Measurements from ENCODE around the gene AGAP2.
A peak's percentile ranks its signal among the peaks of the same experiment; 100 is the strongest.
"Not testable (repeated sequence)": the region's sequence is repeated elsewhere in the genome, so short reads cannot be mapped to it uniquely, and the experiment has no call there.

Gene AGAP2

DNA sequence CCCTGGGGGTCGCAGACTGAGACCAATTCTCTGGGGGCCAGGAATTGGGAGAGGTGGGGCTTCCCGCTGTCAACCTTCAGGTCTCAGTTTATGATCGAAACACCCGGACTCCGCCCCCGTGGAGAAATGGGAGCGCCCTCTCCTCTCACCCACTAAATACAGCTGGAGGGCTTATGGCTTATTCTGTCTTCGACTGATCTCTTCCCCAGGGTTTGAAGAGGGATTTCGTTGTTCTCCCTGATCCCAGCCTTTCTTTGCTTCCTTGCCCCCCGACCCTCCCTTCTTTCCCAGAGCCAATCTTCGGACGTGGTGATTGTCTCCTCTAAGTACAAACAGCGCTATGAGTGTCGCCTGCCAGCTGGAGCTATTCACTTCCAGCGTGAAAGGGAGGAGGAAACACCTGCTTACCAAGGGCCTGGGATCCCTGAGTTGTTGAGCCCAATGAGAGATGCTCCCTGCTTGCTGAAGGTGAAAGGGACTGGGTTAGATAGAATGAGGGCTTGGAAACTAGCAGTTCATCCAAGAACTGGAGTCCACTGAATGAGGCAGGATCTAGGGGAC is 44.0 kb downstream of the AGAP2 start:
- ATAC-seq (no peak), DNase-seq (no peak)

DNA sequence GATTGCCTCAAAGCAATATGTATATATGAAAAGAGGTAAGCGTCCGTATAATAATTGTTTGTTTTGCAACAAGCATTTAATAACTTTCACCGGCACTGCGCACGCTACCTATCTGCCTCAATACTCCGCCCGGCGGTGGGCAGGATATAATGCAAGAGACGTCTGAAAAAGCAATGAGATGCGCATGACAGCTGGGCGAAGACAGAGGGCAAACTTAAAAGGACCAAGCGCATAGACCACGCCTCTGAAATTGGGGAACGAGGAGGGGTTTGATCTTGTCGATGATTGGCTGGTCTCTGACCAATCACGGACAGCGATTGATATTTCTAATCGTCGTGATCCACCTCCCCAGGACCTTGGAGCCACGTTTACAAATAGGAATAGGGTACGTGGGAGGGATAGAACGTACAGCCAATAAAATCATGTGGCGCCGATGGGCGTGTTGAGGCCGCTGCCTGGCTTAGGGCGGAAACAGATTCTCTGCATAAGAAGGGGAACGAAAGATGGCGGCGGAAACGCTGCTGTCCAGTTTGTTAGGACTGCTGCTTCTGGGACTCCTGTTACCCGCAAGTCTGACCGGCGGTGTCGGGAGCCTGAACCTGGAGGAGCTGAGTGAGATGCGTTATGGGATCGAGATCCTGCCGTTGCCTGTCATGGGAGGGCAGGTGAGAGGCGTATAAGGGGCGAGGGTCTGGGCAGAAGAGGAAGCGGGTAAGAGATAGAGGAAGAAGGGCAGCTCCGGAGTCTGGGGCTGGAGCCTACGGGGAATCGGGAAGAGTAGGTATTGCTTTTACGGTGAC is 44.7 kb downstream of the AGAP2 start, which contains the start of gene OS9:
TSS of gene OS9 (plus strand) at position 474 of the 800 bp plus-strand sequence. CDS start at position 504, 30 bp downstream.
- DNase-seq, result peak; percentile 91
- ATAC-seq, result peak; percentile 97

DNA sequence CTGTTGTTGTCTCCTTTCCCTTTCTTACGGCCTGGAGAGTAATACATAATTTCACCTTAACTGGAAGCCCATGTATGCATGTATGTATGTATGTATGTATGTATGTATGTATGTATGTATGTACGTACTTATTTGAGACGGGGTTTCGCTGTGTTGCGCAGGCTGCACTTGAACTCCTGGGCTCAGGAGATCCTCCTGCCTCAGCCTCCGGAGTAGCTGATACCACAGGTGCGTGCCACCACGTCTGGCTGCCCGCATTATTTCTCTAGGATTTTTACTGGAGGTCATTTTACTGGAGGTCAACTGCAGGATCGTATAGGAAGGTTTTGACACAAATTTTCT is 45.3 kb downstream of the AGAP2 start:
- ATAC-seq (no peak), DNase-seq (no peak)

DNA sequence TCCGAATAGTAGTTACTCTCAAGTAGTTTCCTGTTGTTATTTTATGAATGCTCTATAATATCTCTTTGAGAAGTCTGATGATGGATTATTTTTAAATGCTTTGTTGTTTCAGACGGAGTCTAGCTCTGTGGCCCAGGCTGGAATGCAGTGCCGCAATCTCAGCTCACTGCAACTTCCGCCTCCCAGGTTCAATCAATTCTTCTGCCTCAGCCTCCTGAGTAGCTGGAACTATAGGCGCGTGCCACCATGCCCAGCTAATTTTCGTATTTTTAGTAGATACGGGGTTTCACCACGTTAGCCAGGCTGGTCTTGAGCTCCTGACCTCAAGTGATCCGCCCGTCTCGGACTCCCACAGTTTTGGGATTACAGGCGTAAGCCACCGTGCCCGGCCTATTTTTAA is 46.0 kb downstream of the AGAP2 start:
- ATAC-seq (no peak), DNase-seq (no peak)

DNA sequence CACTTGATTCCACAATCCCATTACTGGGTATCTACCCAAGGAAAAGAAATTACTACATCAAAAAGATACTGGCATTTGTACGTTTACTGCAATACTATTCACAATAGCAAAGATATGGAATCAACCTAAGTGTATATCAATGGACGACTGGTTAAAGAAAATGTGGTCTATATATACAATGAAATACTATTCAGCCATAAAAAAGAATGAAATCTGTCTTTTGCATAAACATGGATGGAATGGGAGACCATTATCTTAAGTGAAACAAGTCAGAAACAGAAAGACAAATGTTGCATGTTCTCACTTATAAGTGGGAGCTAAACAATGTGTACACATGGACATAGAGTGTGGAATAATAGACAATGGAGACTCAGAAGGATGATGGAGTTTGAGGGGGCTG is 49.6 kb downstream of the AGAP2 start:
- DNase-seq, result no peak
- ATAC-seq, result no peak

DNA sequence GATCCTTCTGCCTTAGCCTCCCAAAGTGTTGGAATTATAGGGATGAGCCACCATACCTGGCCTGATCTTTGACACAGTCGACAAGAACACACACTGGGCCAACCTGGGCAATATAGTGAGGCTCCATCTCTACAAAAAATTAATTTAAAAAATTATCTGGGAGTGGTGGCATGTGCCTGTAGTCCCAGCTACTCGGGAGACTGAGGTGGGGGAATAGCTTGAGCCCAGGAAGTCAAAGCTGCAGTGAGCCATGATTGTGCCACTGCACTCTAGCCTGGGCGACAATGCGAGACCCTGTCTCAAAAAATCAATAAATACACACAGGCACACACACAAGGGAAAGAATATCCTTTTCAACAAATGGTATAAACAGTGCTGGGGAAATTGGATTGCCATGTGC is 50.7 kb downstream of the AGAP2 start:
- DNase-seq (no peak), ATAC-seq (no peak)

DNA sequence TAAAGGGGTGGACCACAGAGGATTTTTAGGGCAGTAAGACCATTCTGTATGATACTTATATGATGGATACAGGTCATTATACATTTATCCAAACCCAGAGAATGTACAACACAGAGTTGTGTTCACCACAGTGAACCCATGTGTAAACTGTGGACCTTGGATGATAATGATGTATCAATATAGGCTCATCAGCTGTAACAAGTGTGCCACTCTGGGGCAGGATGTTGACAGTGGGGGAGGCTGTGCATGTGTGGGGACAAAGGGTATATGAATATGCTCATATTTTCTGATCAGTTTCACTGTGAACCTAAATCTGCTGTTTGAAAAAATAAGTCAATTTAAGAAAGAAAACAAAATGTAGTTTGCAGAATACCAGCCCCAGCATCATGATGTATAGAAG is 58.8 kb downstream of the AGAP2 start:
- DNase-seq (no peak), ATAC-seq (no peak)

DNA sequence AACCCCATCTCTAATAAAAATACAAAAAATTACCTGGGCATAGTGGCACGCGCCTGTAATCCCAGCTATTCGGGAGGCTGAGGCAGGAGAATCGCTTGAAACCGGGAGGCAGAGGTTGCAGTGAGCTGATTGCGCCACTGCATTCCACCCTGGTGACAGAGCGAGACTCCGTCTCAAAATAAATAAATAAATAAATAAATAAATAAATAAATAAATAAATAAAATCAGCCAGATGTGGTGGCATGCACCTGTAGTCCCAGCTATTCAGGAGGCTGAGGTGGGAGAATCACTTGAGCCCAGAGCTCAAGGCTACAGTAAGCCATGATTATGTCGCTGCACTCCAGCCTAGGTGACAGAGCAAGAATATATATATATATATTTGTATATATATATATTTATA is 60.6 kb downstream of the AGAP2 start:
- DNase-seq, ATAC-seq: not testable (repeated sequence)

DNA sequence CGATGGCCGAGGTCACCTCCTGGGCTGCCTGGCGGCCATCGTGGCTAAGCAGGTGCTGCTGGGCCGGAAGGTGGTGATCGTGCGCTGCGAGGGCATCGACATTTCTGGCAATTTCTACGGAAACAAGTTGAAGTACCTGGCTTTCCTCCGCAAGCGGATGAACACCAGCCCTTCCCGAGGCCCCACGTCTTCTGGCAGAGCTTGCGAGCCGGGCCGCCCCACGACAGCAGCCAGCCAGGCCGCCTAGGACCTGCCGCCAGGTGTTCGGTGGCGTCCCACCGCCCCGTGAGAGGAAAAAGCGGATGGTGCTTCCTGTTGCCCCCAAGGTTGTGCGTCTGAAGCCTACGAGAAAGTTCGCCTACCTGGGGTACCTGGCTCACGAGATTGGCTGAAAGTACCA is 63.9 kb downstream of the AGAP2 start:
- ATAC-seq (no peak), DNase-seq (no peak)
